ENCODE results near the gene ELL2. TPM values are rescaled to one million over a fixed set of nuclear protein-coding genes. Genes with fewer than 3 reads are reported as not detected.

ELL2 gene
- total RNA-seq, 1 experiment from 2014 or later: 27.5 TPM

- H2AFZ ChIP-seq (ENCODE audit: low read length): no peak overlapping the region
- no peaks in the 10 kb centered on the region for H3K27me3 Mint-ChIP-seq (ENCODE audit: low read depth)
- H3K27ac ChIP-seq (ENCODE audit: insufficient read length, low read depth, low read length): no peak overlapping the region
Measured at GRCh38 chr5:95878417-95879323, 83.0 kb downstream of the ELL2 start.

More at GRCh38 chr5:95878417-95879323, 83.0 kb downstream of the ELL2 start:
- H2BK120ac ChIP-seq (ENCODE audit: low read depth, low read length, poor library complexity, severe bottlenecking): no peak overlapping the region
- no peak for TF ChIP-seq CTCF (conservative IDR thresholded peaks at IDR 0.05)
- H3K36me3 Mint-ChIP-seq (ENCODE audit: insufficient read depth in 1 of 3, low read depth in 3 of 3): no peaks in the 10 kb centered on the region
- no peaks in the 10 kb centered on the region for H3K79me1 ChIP-seq (ENCODE audit: insufficient read depth, low read depth, low read length, poor library complexity, severe bottlenecking)
- no peaks in the 10 kb centered on the region for H3K79me2 ChIP-seq (ENCODE audit: insufficient read depth, low read length)
- WGBS (ENCODE audit: extremely low coverage, insufficient read length, low lambda C conversion rate): no CpG with 5 or more reads among the region's 8 CpGs
- no peak overlapping the region for H2BK20ac ChIP-seq (ENCODE audit: low read depth, low read length, poor library complexity, severe bottlenecking)
- no peak overlapping the region for H3K23ac ChIP-seq (ENCODE audit: insufficient read length, low read depth, low read length)
- no peaks in the 10 kb centered on the region for H3K9me3 Mint-ChIP-seq
- no peak overlapping the region for H3K4ac ChIP-seq (ENCODE audit: low read depth, low read length)
- no peak overlapping the region for H4K91ac ChIP-seq (ENCODE audit: insufficient read length, low read depth, low read length)
- no peak overlapping the region for H3K18ac ChIP-seq (ENCODE audit: insufficient read length, low read depth, low read length)
- peaks cover 4% of the 10 kb centered on the region; the same call in 1 of the 2 replicates for H3K4me1 ChIP-seq (ENCODE audit: insufficient read depth, low read length)
- H3T11ph ChIP-seq (ENCODE audit: low read length): no peak overlapping the region
- no peak for DNase-seq
- no peak overlapping the region for H3K4me3 Mint-ChIP-seq
- no peak overlapping the region for H3K4me2 ChIP-seq (ENCODE audit: insufficient read depth, insufficient read length, low read length)
- H2BK5ac ChIP-seq (ENCODE audit: insufficient read length, low read length): no peak overlapping the region
- H3K27me3 ChIP-seq (ENCODE audit: insufficient read depth, low read length): no peaks in the 10 kb centered on the region
- H2BK12ac ChIP-seq (ENCODE audit: insufficient read length, low read depth, low read length): no peak overlapping the region
- H3K9me3 ChIP-seq (ENCODE audit: control insufficient read depth, low read depth, low read length): no peaks in the 10 kb centered on the region
- H3K56ac ChIP-seq (ENCODE audit: insufficient read length, low read depth, low read length): no peak overlapping the region
- no peak overlapping the region for H2AK5ac ChIP-seq (ENCODE audit: insufficient read length, low read length)
- H4K20me1 ChIP-seq (ENCODE audit: control insufficient read depth, insufficient read depth, insufficient read length): no peaks in the 10 kb centered on the region
- H4K8ac ChIP-seq (replicated peaks; ENCODE audit: insufficient read length, low read depth, low read length): no peak overlapping the region
- no peak overlapping the region for H3K9ac ChIP-seq (ENCODE audit: extremely low read depth, insufficient read length, low read length)
- H2BK15ac ChIP-seq (ENCODE audit: low read depth, low read length): no peak overlapping the region
- H3K14ac ChIP-seq (ENCODE audit: insufficient read depth, low read length): no peak overlapping the region
- H4K5ac ChIP-seq (ENCODE audit: insufficient read length, low read depth, low read length): no peak overlapping the region
- peaks cover 7 to 10% of the 10 kb centered on the region in 2 experiments for H3K4me1 Mint-ChIP-seq
- H3K27ac Mint-ChIP-seq: 0 out of 7 replicates have a peak overlapping the region, but pooled peaks of 1 of the 3 experiments have one; percentile 72
- H3K23me2 ChIP-seq (ENCODE audit: insufficient read length, low read depth, low read length, poor library complexity, severe bottlenecking): no peaks in the 10 kb centered on the region
